ENCODE data around the gene CAPN2.

CAPN2 gene

GRCh38 chr1:223784541-223784940 lies 72.2 kb downstream of the CAPN2 start:
- in situ Hi-C loops (cut with HindIII; ENCODE audit: low sequenced_read_pairs): no loop called here
- no peak overlapping the region for H3K4me3 ChIP-seq (ENCODE audit: low read depth, low read length)
- DNase-seq (ENCODE audit: low read depth): no peak
- no peak for TF ChIP-seq CTCF (IDR thresholded peaks at IDR 0.05; ENCODE audit: low read depth, low read length, missing control alignments)

- no peak overlapping the region for H3K4me3 ChIP-seq (ENCODE audit: low read depth, low read length)
- in situ Hi-C loops (cut with HindIII; ENCODE audit: low sequenced_read_pairs): no loop called here
- DNase-seq (ENCODE audit: low read depth): no peak
- TF ChIP-seq CTCF (IDR thresholded peaks at IDR 0.05; ENCODE audit: low read depth, low read length, missing control alignments): no peak
These were observed 73.5 kb downstream of the CAPN2 start for GRCh38 chr1:223785808-223786207.

GRCh38 chr1:223788746-223789415 lies 76.5 kb downstream of the CAPN2 start:
- no peak overlapping the region for H3K4me3 ChIP-seq (ENCODE audit: low read depth, low read length)
- DNase-seq (ENCODE audit: low read depth): no peak
- in situ Hi-C loops (cut with HindIII; ENCODE audit: low sequenced_read_pairs): no loop called here
- no peak for TF ChIP-seq CTCF (IDR thresholded peaks at IDR 0.05; ENCODE audit: low read depth, low read length, missing control alignments)

GRCh38 chr1:223792046-223792445 lies 79.7 kb downstream of the CAPN2 start:
- TF ChIP-seq CTCF (IDR thresholded peaks at IDR 0.05; ENCODE audit: low read depth, low read length, missing control alignments): no peak
- H3K4me3 ChIP-seq (ENCODE audit: low read depth, low read length): no peak overlapping the region
- DNase-seq (ENCODE audit: low read depth): no peak
- in situ Hi-C loops (cut with HindIII; ENCODE audit: low sequenced_read_pairs): no loop called here

- no peak for DNase-seq (ENCODE audit: low read depth)
- no peak for TF ChIP-seq CTCF (IDR thresholded peaks at IDR 0.05; ENCODE audit: low read depth, low read length, missing control alignments)
- in situ Hi-C loops (cut with HindIII; ENCODE audit: low sequenced_read_pairs): no loop called here
- H3K4me3 ChIP-seq (ENCODE audit: low read depth, low read length): no peak overlapping the region
These were observed 81.4 kb downstream of the CAPN2 start for GRCh38 chr1:223793716-223794115.

- H3K4me3 ChIP-seq (ENCODE audit: low read depth, low read length): no peak overlapping the region
- no peak for DNase-seq (ENCODE audit: low read depth)
- TF ChIP-seq CTCF (IDR thresholded peaks at IDR 0.05; ENCODE audit: low read depth, low read length, missing control alignments): no peak
- in situ Hi-C loops (cut with HindIII; ENCODE audit: low sequenced_read_pairs): no loop called here
These were observed 82.0 kb downstream of the CAPN2 start for GRCh38 chr1:223794136-223794880.
